Measurements from ENCODE around the gene CRNKL1.

CRNKL1 gene

DNA sequence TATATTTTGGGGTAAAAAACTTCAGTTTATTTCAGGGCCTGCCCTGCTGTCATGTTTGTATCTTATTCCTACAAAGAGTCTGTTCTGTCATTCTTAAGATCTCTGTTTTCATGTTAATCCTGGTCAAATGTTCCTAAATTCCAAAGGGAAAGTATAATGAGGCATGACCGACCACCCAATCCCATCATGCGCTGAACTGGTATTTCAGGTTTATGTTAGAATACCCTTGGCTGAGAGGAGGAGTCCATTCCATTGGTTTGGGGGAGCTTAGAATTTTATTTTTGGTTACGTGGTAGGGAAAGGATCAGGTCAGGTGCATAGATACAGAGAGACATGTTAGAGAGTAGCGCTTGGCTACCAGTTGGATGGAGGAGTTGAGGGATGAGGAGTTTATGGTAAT lies 25.8 kb upstream of the CRNKL1 start:
- no peak overlapping the region for H3K4me3 ChIP-seq (ENCODE audit: low read length)
- TF ChIP-seq, protein P1, sequence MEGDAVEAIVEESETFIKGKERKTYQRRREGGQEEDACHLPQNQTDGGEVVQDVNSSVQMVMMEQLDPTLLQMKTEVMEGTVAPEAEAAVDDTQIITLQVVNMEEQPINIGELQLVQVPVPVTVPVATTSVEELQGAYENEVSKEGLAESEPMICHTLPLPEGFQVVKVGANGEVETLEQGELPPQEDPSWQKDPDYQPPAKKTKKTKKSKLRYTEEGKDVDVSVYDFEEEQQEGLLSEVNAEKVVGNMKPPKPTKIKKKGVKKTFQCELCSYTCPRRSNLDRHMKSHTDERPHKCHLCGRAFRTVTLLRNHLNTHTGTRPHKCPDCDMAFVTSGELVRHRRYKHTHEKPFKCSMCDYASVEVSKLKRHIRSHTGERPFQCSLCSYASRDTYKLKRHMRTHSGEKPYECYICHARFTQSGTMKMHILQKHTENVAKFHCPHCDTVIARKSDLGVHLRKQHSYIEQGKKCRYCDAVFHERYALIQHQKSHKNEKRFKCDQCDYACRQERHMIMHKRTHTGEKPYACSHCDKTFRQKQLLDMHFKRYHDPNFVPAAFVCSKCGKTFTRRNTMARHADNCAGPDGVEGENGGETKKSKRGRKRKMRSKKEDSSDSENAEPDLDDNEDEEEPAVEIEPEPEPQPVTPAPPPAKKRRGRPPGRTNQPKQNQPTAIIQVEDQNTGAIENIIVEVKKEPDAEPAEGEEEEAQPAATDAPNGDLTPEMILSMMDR (conservative IDR thresholded peaks at IDR 0.05; ENCODE audit: low read depth, low read length): no peak
- no peak for DNase-seq (ENCODE audit: low read depth)

DNA sequence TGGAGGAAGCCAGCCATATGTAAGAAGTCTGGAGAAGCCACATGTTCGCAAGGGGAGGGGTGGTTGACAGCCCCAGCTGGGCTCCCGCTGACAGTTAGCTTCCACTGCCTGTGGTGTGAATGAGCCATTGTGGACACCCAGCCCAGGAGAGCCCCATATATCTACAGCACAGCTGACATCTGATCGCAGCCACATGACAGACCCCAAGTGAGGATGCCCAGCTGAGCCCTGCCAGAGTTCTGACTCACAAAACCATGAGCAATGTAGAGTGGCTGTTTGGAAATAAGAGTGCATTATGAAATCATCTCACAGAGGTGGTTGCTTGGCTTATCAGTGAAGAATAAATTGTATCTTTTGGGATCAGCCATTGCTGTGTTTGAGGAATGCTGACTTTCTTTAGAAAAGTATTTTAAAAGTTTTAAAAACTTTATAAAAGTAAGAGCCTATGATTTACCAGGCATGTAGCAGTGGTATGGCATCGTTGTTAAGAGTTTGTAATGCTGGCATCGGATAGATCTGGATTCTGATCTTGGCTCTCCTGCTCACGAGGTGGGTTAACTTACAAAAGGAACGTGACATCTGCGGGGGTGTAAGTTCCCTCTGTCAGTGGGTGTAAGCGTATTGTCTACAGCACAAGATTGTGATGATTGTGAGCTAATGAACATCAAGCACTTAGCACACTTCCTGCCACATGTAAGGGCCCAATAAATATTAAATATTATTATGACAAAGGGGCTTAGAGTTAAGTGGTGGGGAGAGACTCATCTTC lies 24.2 kb upstream of the CRNKL1 start:
- H3K4me3 ChIP-seq (ENCODE audit: low read length): no peak overlapping the region
- no peak for DNase-seq (ENCODE audit: low read depth)
- TF ChIP-seq, protein P1 (conservative IDR thresholded peaks at IDR 0.05; ENCODE audit: low read depth, low read length): no peak

DNA sequence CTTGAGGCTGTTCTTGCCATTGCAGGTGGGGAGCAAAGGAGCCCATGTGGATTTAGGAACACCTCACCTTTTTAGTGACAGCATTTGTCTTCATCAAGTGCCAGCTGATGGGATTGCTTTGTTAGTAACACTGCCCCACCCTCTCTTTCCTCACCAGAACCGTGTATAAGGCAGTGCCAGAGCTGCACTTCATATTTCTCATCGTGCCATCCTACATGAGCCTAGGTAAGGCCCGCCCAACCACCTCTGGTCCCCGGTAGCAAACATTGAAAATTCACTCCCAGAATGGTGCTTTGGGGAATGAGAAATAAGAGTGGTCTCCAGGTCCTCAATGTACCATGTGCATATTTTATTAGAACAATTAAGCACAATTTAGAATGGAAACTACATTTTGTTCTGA lies 22.8 kb upstream of the CRNKL1 start:
- no peak for DNase-seq (ENCODE audit: low read depth)
- TF ChIP-seq, protein P1 (conservative IDR thresholded peaks at IDR 0.05; ENCODE audit: low read depth, low read length): no peak
- no peak overlapping the region for H3K4me3 ChIP-seq (ENCODE audit: low read length)

DNA sequence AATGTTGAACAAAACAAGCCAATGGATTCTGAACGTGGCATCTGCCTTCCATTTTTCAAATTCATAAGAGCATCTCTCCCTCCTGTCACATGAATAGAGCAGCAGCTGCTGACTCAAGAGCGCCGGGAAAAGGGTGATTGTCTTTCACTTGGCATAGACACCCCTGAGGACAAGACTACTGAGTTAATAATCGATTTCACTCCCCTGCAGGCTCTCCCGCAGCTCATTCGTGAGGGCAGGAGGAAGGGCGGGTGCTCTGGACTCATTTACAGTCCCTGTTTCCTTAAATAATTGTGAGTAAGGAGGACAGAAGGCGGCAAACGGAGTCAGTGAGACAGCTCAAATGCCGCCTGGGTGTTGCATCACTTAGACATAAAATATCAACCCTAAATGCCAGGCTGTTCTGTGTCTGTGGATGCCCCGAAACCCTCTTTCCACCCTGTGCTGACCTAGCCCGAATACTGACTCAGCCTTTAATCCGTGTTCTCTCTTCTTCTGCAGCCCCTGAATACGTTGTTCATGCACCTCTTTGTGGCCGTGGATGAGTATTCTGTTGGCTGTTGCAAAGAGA lies 21.6 kb upstream of the CRNKL1 start:
- no peak overlapping the region for H3K4me3 ChIP-seq (ENCODE audit: low read length)
- TF ChIP-seq, protein P1 (conservative IDR thresholded peaks at IDR 0.05; ENCODE audit: low read depth, low read length): no peak
- no peak for DNase-seq (ENCODE audit: low read depth)

DNA sequence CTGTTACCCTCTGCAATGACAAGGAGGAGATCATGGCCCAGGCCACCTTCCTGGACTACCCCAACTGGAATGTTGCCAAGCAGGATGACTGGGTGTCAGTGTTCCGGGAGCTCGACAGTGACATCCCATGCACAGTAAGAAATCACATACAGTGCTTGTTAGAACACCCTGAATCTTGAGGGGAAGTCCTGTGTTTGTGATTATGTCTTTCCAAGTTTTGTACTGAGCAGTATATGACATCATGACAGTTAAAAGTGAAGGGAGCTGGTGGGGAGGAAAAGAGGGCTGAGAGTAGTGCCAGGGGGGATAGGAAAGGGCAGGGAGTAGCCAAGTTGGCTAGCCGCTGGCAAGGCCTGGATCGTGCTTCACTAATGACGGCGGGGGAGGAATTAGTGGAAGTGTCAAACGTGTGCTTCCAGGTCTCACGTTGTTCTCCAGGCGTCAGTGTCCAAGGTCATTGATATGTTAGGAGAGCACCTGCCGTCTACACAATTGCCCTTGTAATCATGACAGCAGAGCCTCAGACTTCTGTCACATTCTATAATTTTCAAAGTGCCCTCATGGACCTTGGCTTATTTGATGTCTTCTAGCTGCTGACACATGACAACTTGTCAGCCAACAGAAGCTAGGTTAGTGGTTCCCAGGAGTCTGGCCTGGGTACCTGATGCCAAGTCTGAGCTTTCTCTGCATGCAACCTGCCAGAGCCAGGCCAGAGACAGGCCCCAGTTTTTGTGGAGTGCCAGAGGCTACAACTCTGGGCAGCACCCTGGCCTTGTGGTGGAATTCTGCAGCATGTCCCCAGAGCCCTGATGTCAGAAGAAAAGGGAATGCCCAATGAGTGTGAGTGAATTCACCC lies 18.8 kb upstream of the CRNKL1 start:
- no peak for DNase-seq (ENCODE audit: low read depth)
- no peak overlapping the region for H3K4me3 ChIP-seq (ENCODE audit: low read length)
- TF ChIP-seq, protein P1 (conservative IDR thresholded peaks at IDR 0.05; ENCODE audit: low read depth, low read length): no peak

DNA sequence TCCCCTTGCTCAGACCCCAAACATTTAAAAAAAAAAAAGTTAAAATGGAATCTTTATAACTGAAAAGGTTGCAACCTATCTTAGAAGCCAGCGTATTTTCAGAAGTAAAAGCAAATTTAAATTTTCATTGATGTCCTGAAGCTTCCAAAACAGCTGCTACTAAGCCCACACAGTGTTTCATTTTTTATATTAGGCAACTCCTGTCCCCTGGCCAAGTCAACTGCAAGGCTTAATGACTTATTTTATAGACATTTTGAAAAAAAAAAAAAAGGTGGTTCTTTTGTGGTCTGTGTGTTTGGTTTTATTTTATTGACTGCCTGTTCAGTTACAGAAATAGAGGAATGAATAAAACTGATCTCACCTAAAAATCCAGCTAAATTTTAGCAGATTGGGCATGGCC lies 13.1 kb upstream of the CRNKL1 start:
- TF ChIP-seq, protein P1 (conservative IDR thresholded peaks at IDR 0.05; ENCODE audit: low read depth, low read length): no peak
- no peak overlapping the region for H3K4me3 ChIP-seq (ENCODE audit: low read length)
- no peak for DNase-seq (ENCODE audit: low read depth)

Data from retinal pigment epithelial cell (primary cell).